ENCODE results near the gene AKAP6.
"Not testable (repeated sequence)": the region's sequence is repeated elsewhere in the genome, so short reads cannot be mapped to it uniquely, and the experiment has no call there.

Gene AKAP6

DNA sequence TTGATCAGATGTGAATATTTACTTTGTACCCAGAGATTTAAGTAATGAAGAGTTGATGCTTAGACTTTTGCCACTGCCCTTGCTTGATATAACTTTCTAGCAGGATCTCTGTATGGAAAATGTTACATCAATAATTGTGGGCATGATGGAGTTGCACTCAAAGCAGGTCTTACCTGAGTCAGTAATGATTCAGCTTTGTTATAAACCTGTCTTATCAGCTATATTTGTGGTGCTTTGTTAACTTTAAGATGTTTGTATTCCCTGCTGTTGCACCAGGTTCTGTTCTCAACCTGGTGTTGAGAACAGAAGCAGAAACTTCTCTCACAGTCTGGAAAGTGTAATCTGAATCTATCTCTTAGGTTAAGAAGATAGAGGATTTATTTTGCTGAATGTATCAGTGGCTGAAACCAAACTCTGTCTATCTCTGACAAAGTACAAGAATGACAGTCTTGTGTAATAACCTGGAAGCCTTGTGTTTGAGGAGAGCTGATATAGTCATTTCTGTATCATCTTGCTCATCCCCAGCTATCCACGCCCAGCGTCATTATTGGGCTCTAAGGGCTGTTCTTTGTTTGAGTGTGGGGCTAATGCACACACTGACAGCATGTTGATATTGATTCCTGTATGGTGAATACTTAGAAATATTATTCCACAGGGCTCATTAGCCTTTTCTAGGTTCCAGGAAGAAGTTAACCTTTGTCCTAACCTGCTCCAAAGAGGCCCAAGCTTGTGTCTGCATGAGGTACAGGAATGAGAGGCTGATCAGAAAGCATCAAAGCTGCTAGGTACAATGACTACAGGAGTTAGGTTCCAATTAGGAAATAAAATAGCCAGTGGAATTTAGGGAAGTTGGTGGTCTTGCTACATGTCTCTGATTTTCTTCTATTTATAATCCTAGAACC is 3.6 kb downstream of the AKAP6 start:
- DNase-seq, result no peak

DNA sequence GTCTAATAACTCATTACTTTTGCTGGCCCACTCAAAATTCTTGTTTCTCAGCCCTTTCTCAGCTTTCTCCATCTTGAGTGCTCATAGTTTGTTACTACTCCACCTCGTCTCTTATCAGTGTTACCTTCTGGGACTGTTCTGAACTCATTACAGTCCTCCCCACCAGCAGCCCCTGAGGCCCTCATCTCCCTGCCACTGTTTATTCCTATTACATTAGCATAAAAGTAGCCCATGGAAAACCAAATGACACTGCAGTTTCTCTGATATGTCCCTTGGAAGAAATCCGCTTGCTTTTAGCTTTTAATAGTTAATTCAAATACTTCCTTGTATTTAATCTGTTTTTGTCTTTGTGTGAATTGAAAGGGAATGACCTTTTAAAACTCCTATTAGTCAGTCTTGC is 7.6 kb downstream of the AKAP6 start:
- no peak for DNase-seq

DNA sequence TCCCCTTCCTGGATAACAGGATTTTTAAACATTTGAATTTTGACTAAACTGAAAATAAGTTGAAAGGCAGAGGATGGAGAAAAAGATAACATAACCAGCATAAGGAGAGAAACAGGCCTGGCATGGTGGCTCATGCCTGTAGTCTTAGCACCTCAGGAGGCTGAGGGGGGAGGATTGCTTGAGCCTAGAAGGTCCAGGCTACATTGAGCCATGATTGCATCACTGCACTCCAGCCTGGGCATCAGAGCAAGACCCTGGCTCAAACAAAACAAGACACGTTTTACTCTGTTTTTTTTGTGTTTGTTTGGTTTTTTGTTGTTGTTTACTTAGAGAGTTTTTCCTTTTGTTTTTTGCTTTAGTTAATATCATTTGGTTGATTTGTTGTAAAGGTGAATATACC is 8.7 kb downstream of the AKAP6 start:
- DNase-seq, result no peak

DNA sequence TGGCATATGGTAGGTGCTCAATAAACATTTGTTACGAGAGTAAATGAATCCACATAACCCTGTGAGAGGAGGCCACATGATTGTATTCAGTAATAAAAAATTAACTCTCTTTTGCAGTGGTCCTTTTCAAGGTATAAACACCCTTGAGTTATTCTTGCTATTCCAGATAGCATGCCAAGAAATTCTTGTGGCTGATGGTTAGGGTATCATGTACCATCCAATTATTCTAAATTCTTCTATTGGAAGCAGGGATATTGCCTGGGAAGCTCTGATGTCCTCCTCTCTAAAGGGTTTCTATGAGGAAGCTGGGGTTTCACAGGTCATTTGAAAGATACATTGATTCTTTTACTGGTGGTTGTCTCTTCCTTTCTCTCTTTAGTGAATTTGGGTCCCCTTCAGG is 10.1 kb downstream of the AKAP6 start:
- DNase-seq, result no peak

DNA sequence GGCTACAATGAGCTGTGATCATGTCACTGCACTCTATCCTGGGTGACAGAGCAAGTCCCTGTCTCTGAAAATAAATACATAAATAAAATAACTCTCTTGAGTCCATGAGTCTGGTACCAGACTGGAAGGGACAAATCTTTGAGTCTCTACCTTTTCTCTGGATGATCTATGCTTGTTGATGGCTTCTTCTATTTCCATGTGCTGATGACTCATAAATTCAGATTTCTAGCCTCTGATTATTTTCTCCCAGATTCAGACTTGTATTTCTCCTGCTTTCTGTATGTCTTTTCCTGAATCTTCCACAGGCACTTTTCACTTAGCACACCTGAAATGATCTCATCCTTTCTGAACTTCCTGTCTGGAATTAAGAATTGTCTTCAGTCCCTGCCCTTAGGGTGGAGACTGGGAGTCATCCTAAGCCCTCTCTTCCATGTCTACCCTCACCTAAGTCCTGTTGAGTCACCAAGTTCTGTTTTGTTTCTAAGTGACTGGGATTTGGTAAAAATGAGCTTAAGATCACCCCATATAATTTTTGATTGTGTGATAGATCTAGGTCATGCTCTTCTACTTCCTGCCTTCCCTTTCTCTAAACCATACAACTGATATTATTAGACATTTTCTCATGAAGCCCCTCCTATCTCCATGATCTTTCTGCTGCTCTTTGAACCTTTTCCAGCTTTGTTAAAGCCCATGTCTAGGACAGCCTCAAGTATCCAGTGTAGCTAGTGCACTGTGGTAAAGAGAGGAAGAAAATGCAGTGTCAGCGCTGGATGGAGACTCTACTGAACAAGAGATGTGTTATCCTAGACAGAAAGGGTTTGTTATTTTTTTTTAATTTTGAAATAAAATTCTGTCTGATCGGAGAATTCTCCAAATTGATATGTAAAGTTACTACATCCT is 13.1 kb downstream of the AKAP6 start:
- DNase-seq, result no peak

DNA sequence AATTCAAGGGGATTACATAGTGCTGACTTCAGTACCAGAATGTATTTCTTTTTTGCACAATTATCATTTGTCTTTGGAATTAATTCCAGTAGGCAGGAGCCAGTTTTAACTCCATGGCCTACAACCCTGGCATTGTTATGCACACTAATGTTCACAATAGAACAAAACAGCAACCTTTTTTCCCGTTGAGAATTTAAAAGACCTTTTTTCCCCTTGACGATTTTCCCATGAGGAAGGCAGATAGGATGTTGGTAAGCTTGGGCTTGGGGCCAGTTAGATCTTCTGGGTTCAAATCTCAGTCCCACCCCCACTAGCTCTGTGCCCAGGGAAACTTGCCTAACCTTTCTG is 13.7 kb downstream of the AKAP6 start:
- DNase-seq, result no peak

DNA sequence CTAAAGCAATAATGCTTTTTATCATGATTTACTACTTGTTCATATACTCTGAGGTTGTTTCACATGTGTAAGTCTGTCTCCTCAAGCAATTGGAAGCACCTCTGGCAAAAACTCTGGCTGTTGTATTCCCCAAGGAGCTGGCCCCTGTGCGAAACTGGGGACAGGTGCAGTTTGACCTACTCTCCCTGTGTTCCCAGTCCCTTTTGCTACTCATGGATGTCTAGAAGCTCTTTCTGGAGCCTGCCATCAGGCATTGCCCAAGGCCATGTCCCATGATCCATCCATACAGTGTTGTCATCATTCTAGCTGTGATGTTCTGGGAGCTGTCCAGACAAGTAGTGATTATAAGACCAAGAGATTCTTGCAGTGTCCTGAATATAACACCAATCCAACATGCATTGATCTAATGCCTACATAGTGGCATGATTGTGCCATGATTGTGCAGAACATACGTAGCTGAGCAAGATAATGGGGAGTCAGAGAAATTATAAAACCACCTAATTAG is 14.9 kb downstream of the AKAP6 start:
- DNase-seq, result no peak

DNA sequence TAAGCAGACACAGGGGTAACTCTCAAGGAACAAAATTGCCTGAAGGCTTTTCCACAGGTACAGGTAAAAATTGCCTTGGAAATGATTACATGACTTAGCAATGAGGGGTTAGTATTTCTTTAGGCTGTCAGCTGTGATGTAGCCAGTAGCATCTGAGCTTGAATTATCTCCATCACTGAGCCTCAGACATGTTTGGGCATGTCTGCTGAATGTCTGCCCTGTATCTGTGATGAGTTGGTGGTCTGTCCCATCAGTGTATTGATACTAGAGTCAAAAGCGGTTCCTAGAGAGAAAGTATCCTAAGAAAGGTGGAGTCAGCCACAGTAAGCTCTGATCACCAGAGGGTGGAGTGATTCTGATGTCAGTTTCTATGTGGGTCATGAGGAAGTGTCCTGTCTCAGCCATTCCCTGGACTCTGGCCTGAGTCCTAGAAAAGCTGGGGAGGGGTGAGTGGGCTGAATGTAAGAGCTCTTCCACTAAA is 16.3 kb downstream of the AKAP6 start:
- DNase-seq, result peak; percentile 3

DNA sequence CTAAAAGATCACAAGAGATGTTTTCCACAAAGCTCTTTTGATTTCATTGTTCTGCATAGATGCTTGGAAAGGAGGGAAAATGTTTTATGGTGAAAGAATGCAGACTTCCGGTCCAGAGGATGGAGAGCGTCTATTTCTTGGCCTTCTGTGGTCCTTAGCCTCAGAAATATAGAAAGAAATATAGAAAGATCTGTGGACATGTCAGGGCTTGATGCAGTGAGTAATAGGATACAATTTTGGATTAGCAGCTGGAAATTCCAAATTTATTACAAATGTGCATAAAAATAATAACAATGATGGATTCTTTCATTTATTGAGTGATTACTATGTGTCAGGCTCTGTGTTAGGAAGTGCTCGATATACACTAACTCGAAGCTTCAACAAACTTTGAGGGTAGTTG is 20.2 kb downstream of the AKAP6 start:
- no peak for DNase-seq

DNA sequence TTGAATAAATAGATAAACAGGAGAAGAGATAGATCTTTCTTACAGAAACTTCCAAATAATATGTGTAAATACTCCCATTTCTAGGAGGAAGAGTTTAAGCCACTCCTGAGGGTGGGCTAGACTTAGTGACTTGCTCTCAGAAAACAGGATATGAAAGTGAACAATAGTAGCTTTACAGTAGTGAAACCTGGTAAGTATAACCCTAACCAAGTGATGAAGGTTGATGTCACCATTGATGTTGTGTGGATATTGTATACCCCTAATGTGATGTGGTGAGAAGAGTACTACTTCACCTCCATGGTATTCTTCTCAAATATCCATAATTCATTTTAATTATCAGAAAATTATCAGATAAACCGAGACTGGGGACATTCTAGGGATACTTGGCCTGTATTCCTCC is 20.9 kb downstream of the AKAP6 start:
- no peak for DNase-seq

DNA sequence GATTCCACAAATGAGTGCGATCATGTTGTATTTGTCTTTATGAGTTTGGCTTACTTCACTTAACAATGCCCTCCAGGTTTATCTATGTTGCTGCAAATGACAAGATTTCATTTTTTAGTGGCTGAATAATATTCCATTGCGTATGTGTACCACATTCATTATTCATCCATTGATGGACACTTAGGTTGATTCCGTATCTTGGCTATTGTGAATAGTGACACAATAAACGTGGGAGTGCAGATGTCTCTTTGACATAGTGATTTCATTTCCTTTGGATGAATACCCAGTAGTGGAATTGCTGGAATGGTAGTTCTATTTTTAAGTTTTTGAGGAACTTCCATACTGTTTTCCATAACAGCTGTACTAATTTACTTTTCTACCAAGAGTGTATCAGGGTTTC is 23.5 kb downstream of the AKAP6 start:
- DNase-seq, result no peak

DNA sequence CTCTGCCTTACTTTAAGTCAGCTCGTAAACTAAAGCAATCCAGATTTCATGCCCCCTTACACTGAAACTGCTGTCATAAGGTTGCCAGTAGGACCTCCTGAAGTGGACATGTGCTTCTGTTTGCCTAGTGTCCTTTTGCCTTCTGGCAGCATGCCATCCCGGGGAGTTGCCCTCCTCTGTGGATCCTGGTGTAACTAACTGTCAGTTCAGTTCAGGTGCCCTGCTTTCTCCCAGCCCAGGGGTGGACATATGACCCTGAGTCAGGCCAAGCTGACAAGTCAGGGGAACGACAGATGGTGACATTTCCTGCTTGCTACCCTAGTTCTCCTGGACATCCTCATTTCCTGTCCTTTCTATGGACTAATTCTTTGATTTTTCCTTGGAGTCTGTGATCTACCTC is 25.6 kb downstream of the AKAP6 start:
- no peak for DNase-seq

DNA sequence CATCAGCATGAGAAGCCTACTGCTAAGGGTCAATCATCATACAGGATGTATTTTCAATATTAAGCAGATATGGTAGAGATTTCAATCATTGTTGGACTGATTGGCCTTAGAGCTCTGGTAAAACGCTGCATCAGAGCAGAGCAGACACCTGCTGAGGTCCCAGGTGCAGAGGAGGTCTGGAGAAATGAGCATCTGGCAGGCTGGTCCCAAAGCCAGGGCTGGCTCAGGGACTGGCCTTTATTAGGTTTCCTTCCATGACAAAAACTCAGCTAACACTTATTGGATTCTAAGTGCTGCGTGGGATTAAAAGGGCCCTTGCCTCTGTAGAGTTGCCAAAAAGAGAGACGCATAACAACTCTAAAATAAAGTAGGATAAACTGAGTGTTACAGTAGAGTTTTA is 29.7 kb downstream of the AKAP6 start:
- DNase-seq, result no peak

DNA sequence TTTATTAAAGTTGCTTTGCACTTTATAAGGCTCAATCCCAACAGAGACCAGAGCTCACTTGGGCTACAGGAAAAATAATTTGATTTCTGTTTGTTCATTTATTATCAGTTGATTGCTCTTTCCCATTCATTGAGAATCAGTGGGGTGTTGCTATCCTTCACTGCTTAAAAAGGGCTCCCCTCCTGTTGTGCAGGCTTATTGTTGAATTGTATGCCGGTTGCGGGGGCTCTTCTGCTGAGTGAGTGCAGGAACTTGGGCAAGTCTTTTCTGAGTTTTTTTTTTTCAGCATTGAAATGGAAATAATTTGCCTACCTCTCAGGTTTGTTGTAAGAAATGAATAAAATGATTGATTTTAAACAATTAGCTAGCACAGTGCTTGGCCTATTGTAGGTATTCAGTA is 32.6 kb downstream of the AKAP6 start:
- no peak for DNase-seq

DNA sequence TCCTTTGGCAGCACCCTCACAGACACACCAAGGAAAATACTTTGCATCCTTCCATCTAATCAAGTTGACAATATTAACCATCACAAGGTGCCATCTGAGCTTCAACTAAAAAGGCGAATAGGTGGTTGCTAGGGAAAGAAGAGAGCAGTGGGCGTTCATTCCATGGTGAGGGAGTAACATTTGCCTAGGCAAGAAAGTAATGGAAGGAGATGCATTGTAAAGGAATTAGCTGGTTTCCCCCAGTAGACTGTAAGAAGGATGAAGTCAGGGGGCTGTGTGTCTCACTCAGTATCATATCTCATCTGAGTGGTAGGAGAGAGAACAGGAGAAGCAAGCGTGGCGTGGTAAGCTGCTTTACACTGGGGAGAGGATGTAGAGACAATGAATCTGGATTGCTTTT is 34.7 kb downstream of the AKAP6 start:
- no peak for DNase-seq

DNA sequence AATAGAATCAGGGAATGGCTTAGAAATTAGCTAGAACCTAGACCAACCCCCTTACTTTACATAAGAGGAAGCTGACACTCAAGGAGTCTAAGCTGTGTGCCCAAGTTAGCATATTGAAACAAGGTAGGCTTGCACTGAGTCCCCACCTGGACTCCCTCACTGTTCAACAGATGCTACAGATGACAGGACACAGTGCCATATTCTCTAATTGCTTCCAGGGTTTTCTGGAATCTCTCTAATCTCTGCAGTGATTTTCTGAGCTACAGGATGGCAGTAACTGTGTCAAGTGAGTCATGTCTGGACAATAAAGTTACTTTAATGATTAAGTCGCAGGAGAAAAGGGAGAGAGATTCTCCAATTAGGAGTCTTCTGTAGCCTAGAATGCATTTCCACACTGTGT is 35.8 kb downstream of the AKAP6 start:
- DNase-seq, result no peak

DNA sequence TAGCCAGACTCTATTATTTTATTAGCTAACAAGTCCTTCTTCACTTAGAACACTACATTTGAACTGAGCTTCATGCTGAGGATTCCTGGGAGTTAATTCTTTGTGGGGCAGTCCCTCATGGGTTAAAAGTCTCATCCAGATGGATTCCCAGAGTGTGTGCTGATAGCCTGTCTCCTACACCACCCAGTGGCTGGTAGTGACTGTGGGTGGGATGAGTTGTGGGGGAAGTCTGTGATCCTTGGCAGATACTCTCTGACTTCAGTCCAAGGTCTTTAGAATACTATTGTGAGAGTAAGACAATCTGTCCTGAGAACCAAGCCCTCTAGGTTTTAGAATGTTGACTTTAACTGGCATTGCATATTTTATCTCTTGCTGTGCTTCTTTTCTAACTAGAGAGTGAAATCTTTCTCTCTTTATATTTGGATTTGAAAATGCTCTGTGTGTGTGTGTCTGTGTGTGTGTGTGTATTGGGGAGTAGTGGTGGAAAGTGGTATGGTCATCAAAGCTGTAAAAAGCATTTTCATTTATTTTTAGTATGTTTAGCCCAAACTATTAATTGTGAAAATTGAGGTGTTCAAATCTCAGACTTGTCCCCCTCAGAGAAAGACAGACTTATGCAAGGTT is 37.3 kb downstream of the AKAP6 start:
- DNase-seq, result no peak

DNA sequence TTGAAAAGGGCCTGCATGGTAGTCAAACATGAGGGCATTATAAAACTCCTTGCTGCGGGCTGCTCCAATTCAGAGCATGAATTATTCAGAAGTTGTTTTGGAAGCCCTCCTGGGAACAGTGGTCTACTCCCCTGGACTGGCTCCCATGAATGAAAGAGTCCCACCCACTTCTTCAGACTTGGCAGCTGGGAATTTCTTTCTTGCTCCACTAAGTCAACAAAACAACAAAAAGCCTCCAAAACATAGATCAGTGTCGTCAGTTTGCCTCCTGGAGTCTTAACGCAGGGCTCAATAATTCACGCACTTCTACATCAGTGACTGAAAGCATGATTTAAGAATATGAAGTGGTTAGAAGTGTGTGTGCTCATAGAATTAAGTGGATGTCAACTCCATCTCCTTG is 37.9 kb downstream of the AKAP6 start:
- no peak for DNase-seq

DNA sequence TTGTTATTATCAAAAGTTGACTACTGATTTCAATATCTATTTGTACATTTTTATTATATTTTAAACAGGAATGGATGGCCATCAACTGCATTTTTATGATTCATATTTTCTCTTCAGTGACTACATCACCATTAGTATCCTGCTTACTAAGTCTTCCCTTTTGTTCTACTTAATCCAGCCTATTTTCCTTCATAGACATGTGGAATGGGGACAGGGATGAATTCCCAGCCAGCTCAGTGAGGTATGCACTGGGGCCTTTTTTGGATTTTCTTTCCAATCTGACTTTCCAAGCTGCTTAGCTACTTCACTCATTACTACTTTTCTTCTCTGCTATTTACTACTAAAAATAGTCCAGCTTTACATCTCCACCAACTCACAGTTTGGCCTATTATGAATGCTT is 38.4 kb downstream of the AKAP6 start:
- no peak for DNase-seq

DNA sequence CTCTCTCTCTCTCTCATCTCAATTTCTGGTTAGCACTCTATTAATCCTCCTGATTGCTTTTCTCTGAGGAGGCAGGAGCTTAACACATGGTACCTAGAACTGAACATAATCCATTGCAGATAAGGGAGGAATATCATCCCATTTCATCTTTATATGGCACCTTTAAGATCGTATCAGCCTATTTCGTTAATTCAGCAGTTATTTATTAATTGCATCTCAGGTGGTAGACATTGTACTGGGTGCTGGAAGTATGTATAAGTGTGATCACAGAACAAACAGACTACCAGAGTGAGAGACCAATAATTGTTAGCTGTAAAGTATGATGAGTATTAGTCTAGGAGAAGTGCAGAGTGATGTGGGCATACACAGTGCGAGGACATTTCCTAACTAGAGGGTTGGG is 39.0 kb downstream of the AKAP6 start:
- no peak for DNase-seq

DNA sequence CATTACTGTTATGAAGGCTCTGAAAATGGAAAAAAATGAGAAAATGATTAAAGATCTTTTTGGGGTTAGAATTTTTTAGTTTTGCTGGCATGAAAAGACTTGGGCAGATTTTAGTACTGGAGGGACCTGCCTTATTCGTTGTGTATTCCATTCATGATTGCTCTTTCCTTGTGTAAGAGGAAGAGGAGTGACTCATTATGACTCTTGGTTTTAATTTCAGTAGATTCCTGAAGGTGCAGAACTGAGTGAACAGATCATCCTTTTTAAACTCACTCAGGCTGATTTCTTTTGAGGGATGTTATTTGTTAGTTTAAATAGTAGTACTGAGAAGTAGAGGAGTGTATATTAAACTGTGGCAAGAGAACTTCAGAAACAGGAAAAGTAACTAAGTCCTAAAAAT is 41.6 kb downstream of the AKAP6 start:
- DNase-seq, result no peak

DNA sequence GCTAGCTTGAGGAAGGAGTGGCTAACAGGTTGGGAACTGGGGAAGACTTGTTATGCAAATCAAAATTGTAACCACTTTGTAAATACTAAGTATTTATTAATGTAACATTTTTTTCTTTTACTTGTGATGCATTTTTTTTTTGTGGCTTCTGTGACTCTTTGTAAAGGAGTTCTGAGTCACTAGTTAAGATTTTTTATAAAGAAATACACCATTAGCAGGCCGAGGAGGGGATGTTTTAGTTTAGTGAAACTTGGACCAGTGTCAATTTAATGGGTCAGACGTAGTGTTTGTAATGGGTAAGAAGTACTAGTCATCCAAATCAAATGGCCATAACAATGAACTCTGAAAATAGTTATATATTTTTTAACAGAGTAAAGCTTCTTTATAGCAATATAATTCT is 43.1 kb downstream of the AKAP6 start:
- no peak for DNase-seq

DNA sequence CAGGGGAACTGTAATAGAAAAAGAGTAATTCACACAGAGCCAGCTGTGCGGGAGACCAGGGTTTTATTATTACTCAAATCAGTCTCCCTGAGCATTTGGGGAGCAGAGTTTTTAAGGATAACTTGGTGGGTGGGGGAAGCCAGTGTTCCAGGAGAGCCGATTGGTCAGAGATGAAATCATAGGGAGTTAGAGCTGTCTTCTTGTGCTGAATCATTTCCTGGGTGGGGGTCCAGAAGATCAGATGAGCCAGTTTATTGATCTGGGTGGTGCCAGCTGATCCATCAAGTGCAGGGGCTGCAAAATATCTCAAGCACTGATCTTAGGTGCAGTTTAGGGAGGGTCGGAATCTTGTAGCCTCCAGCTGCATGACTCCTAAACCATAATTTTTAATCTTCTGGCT is 44.1 kb downstream of the AKAP6 start:
- not testable (repeated sequence) for DNase-seq

DNA sequence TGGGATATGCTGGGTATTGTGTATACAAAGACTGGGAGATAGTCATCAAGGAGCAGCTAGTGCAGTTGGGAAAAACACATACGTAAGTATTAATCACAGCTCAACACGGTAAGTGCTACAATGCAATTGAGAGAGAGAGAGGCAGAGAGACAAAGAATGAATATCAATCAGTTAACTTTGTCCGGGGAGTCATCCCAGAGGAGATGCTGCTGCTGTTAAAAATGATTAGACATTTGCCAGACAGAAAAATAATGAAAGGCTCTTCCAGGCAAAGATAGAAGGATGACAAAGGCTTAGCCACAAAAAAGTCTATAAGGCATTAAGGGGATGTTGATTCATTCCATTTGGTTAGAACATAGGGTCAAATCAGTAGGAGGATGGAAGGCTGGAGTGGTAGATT is 45.1 kb downstream of the AKAP6 start:
- no peak for DNase-seq
